GM18519 (cell line): ENCODE measurements around the gene SEMA6A.
"Not testable (repeated sequence)": the region's sequence is repeated elsewhere in the genome, so short reads cannot be mapped to it uniquely, and the experiment has no call there.

Experiments
- ATAC-seq: cut with Tn5 transposase; IDR thresholded peaks from one replicate; pipeline ENCODE4 v1.9.1; 2021; ENCODE audit warnings: mild to moderate bottlenecking, moderate library complexity; ENCODE audit not compliant: unreplicated experiment, low FRiP score

SEMA6A gene

GRCh38 chr5:116524051-116524904 is 50.3 kb downstream of the SEMA6A start:
- no peak for ATAC-seq

- ATAC-seq, result not testable (repeated sequence)
Measured at GRCh38 chr5:116523182-116523581, 51.4 kb downstream of the SEMA6A start.

GRCh38 chr5:116522356-116523136 is 52.1 kb downstream of the SEMA6A start:
- no peak for ATAC-seq

- no peak for ATAC-seq
Measured at GRCh38 chr5:116521173-116521872, 53.3 kb downstream of the SEMA6A start.

DNA sequence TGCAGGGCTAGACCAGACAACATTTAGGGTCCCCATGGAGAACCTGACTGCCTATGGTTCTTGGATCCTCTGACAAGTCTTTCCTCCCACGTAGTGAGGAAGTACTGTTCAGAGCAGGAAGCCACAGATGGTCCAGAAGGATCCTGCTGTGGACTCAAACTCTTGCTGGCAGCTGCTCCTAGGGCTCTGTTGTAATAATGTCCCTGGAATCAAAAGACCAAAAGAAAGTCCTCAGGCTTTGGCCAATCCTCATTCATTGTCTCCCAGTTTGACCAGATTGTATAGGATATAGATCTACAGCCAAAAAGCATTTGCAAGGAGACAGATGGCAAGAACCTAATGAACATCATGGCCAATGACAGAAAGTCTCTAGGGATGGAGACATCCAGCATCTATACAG is 53.9 kb downstream of the SEMA6A start:
- ATAC-seq, result no peak

GRCh38 chr5:116518423-116518822 is 56.2 kb downstream of the SEMA6A start:
- ATAC-seq, result no peak

- ATAC-seq, result no peak
Measured at GRCh38 chr5:116517488-116517887, 57.1 kb downstream of the SEMA6A start.

- ATAC-seq, result no peak
Measured at GRCh38 chr5:116516021-116516420, 58.6 kb downstream of the SEMA6A start.

- no peak for ATAC-seq
Measured at GRCh38 chr5:116514421-116514970, 60.1 kb downstream of the SEMA6A start.

- no peak for ATAC-seq
Measured at GRCh38 chr5:116510517-116510916, 64.1 kb downstream of the SEMA6A start.

DNA sequence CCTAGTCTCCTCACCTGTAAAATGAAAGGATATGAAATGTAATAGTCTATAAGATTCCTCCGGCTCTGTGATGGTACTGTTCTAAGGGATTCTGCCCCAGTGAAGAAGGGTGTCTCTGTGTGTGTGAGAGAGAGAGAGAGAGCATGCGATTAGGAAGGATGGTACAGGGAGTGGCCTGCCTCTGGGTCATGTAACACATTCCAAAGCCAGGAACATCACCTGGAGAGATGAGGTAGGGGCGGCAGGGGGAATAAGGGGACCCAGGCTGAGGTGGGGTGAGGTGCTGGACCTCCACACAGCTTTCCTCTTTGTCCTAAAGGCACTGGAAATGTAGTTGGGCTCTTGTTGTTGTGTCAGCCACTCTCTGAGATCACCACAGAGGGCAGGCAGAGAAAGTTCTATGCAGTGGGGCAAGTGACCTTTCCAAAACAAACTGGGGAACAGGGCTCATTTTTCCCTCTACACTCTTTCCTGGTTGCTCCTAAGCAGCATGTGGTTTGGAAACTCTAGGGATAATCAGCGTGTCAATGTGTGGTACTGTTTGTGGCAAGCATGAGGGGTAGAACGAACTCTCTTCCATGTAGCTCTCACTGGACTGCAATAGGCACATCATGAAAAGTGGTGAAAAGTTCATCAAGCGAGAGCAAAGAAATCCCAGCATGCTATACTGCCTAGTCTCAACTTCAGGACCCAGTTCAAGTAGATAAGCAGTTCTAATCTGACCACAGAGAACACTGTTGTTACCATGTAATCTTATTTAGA is 65.0 kb downstream of the SEMA6A start:
- ATAC-seq, result no peak

- ATAC-seq, result no peak
Measured at GRCh38 chr5:116508835-116509234, 65.8 kb downstream of the SEMA6A start.

GRCh38 chr5:116507941-116508655 is 66.5 kb downstream of the SEMA6A start:
- ATAC-seq, result no peak

- ATAC-seq, result no peak
Measured at GRCh38 chr5:116507051-116507537, 67.5 kb downstream of the SEMA6A start.

- ATAC-seq, result no peak
Measured at GRCh38 chr5:116506488-116506887, 68.1 kb downstream of the SEMA6A start.

GRCh38 chr5:116504593-116505166 is 69.9 kb downstream of the SEMA6A start:
- no peak for ATAC-seq

- ATAC-seq, result no peak
Measured at GRCh38 chr5:116502616-116503015, 72.0 kb downstream of the SEMA6A start.

DNA sequence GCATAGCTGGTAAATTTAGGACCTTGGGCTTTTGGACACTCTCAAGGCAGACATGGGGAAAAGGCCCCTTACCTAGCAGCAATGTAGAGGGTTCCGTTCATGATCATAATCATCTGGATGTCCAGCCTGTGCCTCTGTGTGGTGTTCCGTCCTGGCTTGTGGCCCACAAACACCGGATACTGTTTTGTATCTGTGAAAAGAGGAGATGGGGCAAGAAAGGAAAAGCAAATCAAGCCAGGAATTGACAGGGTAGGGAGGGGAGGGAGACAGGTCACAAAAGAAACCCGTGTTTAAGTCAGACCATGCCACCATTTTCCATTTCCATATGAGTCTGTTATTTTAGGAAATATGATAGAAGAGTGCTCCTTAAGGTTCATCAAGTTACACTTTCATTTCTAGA is 72.5 kb downstream of the SEMA6A start:
- no peak for ATAC-seq

GRCh38 chr5:116498503-116499048 is 76.0 kb downstream of the SEMA6A start:
- no peak for ATAC-seq
